ENCODE results near the gene SNAP91. TPM values are rescaled to one million over a fixed set of nuclear protein-coding genes. Genes with fewer than 3 reads are reported as not detected.

The SNAP91 gene
- total RNA-seq, 2 donors from 2014 or later = 2.9 to 7.2 TPM

DNA sequence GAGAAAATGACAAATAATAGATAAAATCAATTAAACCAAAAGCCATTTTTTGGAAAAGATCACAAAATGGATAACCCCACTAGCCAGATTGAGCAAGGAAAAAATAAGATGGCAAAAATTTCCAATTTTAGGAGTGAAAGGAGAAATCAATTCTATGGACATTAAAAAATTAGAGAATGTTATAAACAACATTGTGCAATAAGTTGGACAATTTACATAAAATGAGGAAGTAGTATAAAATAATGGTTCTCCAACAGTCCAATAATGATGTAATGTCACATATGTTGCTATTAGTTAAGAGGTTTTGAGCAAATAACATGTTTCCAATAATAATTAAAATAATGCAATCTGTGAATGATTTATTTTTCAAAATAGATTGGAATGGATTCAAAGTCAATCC, 3.1 kb upstream of the SNAP91 start:
- no peaks in the 10 kb centered on the region for H3K4me1 ChIP-seq (replicated peaks)
- intact Hi-C loops (cut with DNase I) = no loop called here
- TF ChIP-seq, protein P1, sequence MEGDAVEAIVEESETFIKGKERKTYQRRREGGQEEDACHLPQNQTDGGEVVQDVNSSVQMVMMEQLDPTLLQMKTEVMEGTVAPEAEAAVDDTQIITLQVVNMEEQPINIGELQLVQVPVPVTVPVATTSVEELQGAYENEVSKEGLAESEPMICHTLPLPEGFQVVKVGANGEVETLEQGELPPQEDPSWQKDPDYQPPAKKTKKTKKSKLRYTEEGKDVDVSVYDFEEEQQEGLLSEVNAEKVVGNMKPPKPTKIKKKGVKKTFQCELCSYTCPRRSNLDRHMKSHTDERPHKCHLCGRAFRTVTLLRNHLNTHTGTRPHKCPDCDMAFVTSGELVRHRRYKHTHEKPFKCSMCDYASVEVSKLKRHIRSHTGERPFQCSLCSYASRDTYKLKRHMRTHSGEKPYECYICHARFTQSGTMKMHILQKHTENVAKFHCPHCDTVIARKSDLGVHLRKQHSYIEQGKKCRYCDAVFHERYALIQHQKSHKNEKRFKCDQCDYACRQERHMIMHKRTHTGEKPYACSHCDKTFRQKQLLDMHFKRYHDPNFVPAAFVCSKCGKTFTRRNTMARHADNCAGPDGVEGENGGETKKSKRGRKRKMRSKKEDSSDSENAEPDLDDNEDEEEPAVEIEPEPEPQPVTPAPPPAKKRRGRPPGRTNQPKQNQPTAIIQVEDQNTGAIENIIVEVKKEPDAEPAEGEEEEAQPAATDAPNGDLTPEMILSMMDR (IDR thresholded peaks at IDR 0.05) = no peak
- no peak for TF ChIP-seq POLR2A (IDR thresholded peaks at IDR 0.05)
- no peak for TF ChIP-seq POLR2AphosphoS5 (IDR thresholded peaks at IDR 0.05)
- DNase-seq (ENCODE audit: low spot score) = no peak
- H3K4me3 ChIP-seq = no peak overlapping the region
- H3K36me3 ChIP-seq = no peaks in the 10 kb centered on the region
- H3K9me3 ChIP-seq = no peaks in the 10 kb centered on the region
- H3K27me3 ChIP-seq (replicated peaks; ENCODE audit: insufficient read depth) = no peaks in the 10 kb centered on the region
- no peak overlapping the region for H3K27ac ChIP-seq

- Histone ChIP-seq H3K27me3 (replicated peaks; ENCODE audit: insufficient read depth) (no peaks in the 10 kb centered on the region), H3K9me3 (no peaks in the 10 kb centered on the region), H3K36me3 (no peaks in the 10 kb centered on the region), H3K4me3 (peak overlapping the region; percentile 41 to 59), H3K4me1 (replicated peaks) (no peaks in the 10 kb centered on the region), H3K27ac (peak overlapping the region in 1 of 2 donors; percentile 51)
- 22% methylated on average over 8 of the region's 8 CpGs for WGBS
- no peak for DNase-seq (ENCODE audit: low spot score)
- no peak for TF ChIP-seq POLR2A (IDR thresholded peaks at IDR 0.05)
- TF ChIP-seq, protein P1 (IDR thresholded peaks at IDR 0.05) = no peak
- no peak for TF ChIP-seq POLR2AphosphoS5 (IDR thresholded peaks at IDR 0.05)
- intact Hi-C loops (cut with DNase I) = no loop called here
These were observed 798 bp upstream of the SNAP91 start for GRCh38 chr6:83709748-83710050.

GRCh38 chr6:83708546-83708969, 343 bp downstream of the SNAP91 start:
- TF ChIP-seq POLR2AphosphoS5 (IDR thresholded peaks at IDR 0.05) (no peak), POLR2A (IDR thresholded peaks at IDR 0.05) (no peak)
- TF ChIP-seq, protein P1 (IDR thresholded peaks at IDR 0.05) = no peak
- intact Hi-C loops (cut with DNase I) = no loop called here
- Histone ChIP-seq H3K9me3 (no peaks in the 10 kb centered on the region), H3K36me3 (no peaks in the 10 kb centered on the region), H3K4me1 (replicated peaks) (no peaks in the 10 kb centered on the region), H3K27me3 (replicated peaks; ENCODE audit: insufficient read depth) (no peaks in the 10 kb centered on the region), H3K27ac (peak overlapping the region in 1 of 2 donors; percentile 51), H3K4me3 (peak overlapping the region; percentile 41 to 59)
- WGBS = 2% methylated on average over 12 of the region's 52 CpGs
- DNase-seq (ENCODE audit: low spot score) = peak; percentile 4

GRCh38 chr6:83707829-83708545, 914 bp downstream of the SNAP91 start:
- TF ChIP-seq POLR2AphosphoS5 (IDR thresholded peaks at IDR 0.05) (no peak), POLR2A (IDR thresholded peaks at IDR 0.05) (no peak)
- TF ChIP-seq, protein P1 (IDR thresholded peaks at IDR 0.05) = no peak
- 2% methylated on average over 49 of the region's 53 CpGs for WGBS

GRCh38 chr6:83702749-83703148, 6.2 kb downstream of the SNAP91 start:
- 38% methylated on average over 2 of the region's 2 CpGs for WGBS
- Histone ChIP-seq H3K4me1 (replicated peaks) (no peaks in the 10 kb centered on the region), H3K36me3 (no peaks in the 10 kb centered on the region), H3K4me3 (no peak overlapping the region), H3K9me3 (no peaks in the 10 kb centered on the region), H3K27me3 (replicated peaks; ENCODE audit: insufficient read depth) (no peaks in the 10 kb centered on the region), H3K27ac (no peak overlapping the region)
- DNase-seq (ENCODE audit: low spot score) = no peak
- intact Hi-C loops (cut with DNase I) = no loop called here
- TF ChIP-seq, protein P1 (IDR thresholded peaks at IDR 0.05) = no peak
- no peak for TF ChIP-seq POLR2AphosphoS5 (IDR thresholded peaks at IDR 0.05)
- TF ChIP-seq POLR2A (IDR thresholded peaks at IDR 0.05) = no peak

More at GRCh38 chr6:83707829-83708545, 914 bp downstream of the SNAP91 start:
- peak; percentile 6 for DNase-seq (ENCODE audit: low spot score)
- Histone ChIP-seq H3K27me3 (replicated peaks; ENCODE audit: insufficient read depth) (no peaks in the 10 kb centered on the region), H3K27ac (peak overlapping the region in 1 of 2 donors; percentile 51), H3K36me3 (no peaks in the 10 kb centered on the region), H3K4me1 (replicated peaks) (no peaks in the 10 kb centered on the region), H3K9me3 (no peaks in the 10 kb centered on the region), H3K4me3 (peak overlapping the region; percentile 41 to 59)
- intact Hi-C loops (cut with DNase I) = no loop called here
